Measurements from ENCODE around the gene TBC1D10A.

Gene TBC1D10A

GRCh38 chr22:30326706-30327362 lies at the start of gene TBC1D10A:
TSS of gene TBC1D10A (minus strand) at chr22:30326941. CDS start at chr22:30326881, 60 bp downstream.
- peak; percentile 75 for DNase-seq (ENCODE audit: low read depth, low spot score)

- no peak for DNase-seq (ENCODE audit: low read depth, low spot score)
Observed at GRCh38 chr22:30375312-30375849, 48.6 kb upstream of the TBC1D10A start.

DNA sequence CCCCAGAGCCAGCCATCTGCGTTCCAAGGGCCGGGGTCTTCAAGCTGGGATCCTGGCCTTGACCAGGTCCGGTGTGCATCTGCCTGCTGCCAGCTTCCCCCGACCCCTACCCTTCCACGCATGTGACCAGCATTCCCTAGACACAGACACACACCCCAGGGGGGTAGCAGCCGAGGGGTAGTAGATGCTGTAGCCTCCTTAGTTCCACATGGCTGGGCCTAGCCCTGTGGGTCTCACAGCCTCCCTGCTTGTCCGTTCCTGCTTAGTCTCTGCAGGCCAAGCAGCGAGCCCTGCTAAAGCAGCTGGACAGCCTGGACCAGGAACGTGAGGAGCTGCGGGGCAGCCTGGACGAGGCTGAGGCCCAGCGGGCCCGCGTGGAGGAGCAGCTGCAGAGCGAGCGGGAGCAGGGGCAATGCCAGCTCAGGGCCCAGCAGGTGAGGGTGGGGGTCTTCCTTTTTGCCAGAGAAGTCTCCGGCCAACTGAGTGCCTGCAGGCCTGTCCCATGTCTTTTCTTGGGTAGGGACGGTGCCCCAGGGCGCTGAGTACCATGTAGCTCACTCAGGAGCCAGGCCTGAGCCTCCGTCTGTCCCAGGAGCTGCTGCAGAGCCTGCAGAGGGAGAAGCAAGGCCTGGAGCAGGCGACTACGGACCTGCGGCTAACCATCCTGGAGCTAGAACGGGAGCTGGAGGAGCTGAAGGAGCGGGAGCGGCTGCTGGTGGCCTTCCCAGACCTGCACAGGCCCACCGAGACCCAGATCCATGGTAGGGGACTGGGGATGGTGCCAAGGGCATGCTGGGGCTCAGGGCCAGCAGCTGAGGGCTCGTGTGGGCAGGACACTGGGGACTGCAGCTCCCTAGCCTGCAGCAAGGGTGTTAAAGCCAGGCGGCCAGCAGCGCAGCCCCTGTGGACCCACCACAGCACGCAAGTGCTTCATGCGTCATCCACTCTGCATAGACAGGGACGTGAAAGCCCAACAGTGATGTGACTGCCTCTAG lies 46.9 kb upstream of the TBC1D10A start:
- DNase-seq (ENCODE audit: low read depth, low spot score): no peak

- no peak for DNase-seq (ENCODE audit: low read depth, low spot score)
Observed at GRCh38 chr22:30372915-30373314, 46.2 kb upstream of the TBC1D10A start.

- no peak for DNase-seq (ENCODE audit: low read depth, low spot score)
Observed at GRCh38 chr22:30371981-30372380, 45.2 kb upstream of the TBC1D10A start.

DNA sequence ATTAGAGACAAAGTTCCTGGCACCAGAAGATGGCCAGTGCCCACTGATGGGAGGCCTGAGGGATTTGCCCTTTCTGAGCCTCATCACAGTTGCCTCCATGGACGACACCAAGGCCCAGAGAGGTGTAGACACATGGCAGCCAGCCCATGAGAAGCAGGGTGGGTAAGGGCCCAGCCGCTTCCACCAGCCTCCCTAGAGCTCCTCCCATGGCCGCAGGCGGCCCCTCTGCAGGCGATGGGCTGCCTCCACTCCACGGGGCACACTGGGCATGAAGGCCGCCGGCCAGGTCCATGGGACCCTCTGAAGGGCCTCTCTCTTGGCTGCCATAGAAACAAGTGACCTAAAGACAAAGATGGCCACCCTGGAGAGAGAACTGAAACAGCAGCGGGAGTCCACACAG lies 44.6 kb upstream of the TBC1D10A start:
- no peak for DNase-seq (ENCODE audit: low read depth, low spot score)

DNA sequence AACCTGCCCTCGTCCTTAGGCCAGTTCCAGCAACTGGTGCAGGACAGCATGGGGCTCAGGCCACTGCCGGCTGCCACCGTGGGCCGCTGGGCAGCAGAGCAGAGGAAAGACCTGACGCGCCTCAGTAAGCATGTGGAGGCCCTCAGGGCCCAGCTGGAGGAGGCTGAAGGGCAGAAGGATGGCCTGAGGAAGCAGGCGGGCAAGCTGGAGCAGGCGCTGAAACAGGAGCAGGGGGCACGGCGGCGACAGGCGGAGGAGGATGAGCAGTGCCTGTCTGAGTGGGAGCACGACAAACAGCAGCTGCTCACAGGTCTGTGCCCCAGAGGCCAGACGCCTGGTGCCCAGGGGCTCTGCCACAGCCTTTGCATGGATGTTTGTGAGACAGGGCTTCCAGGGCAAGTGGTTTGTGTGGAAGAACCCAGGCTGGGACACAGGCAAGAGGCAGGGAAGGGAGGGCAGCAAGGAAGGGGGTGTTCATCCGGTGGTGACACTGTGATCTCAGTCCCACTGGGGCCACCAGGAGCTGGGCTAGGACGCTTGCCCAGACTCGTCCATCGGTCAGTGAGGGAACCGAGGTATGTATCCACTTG lies 44.0 kb upstream of the TBC1D10A start:
- DNase-seq (ENCODE audit: low read depth, low spot score): no peak

DNA sequence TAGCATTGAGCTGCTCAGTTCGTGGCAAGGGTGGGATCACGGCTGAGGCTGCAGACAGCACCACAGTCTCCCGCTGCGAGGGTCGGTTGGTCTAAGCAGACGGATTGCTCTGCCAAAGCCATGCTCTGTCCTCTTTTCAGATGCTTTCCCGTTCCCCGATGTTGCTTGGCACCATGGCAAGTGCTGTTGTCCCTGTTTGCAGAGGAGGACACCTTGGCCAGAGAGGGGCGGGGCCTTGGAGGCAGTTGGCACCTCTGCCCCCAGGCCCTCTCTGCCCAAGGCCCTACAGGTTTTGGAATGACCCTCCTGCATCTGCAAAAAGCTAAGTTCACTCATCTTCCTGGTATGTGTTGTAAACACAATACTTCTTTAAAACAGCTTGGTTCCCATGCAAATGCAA lies 41.7 kb upstream of the TBC1D10A start:
- DNase-seq (ENCODE audit: low read depth, low spot score): no peak

DNA sequence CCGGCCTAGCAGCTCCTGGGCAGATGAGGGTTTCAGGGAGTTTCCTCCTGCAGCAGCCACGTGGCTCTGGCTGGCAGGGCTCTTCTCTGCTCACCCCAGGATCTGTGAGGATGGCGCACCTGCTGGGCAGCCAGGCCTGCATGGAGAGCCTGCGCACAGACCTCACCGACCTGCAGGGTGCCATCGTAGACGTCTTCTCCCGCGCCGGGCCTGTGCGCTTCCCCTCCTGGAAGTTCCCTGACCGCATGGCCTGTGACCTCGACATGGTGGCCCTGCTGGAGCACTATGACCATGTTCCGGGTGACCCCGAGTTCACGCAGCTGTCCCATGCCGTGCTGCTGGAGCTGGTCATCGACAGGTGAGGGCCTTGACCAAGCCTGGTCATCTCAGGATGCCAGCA lies 39.1 kb upstream of the TBC1D10A start:
- DNase-seq (ENCODE audit: low read depth, low spot score): no peak

DNA sequence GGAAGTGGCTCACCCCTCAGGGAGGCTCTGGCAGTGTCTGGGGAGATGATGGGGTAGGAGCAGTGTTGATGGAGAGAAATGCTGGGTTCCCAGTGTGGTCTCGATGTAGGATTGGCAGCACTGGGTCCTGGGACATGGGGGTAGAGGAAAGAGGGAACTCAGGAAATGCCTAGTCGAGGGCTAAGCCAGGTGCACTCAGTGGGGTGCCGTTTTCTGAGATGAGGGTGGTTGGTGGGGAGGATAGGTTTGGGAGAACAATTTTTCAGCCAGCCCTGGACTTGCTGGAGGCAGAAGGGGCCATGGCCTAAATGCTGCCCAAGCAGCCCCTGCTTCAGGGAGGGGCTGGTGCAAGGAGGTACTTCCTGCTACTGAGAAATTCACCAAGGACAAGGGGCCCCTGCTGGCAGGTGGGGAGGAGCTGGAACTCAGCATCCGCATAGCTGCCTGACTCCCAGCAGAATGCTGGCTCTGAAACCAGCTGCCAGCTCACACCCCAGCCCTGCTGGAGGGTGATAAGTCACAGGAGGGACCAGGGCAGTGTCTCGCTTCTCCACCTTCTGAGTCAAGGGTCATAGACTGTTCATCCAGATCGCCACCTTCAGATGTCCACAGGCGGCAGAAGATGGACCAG lies 36.0 kb upstream of the TBC1D10A start:
- DNase-seq (ENCODE audit: low read depth, low spot score): peak; percentile 60

- no peak for DNase-seq (ENCODE audit: low read depth, low spot score)
Observed at GRCh38 chr22:30361916-30362650, 35.3 kb upstream of the TBC1D10A start.

DNA sequence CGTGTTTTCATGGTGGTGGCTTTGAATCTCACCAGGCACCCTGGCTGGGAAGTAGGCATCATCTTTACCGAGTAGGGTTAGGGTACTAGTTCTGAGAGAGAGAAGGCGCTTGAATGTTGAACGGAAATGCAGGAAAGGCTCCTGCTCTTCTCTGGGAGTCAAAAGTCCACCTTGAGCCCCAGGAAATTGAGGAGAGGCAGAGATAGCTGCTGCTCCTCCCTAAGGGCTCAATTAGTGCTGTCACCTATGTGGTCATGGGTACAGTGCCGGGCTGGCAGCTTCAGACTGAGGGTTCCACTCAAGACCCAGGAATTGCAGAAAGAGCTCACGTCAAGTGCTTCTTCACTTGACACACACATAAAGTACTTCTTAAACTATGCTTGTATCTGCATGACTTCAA lies 31.8 kb upstream of the TBC1D10A start:
- DNase-seq (ENCODE audit: low read depth, low spot score): no peak

GRCh38 chr22:30357650-30358215 lies 31.0 kb upstream of the TBC1D10A start:
- DNase-seq (ENCODE audit: low read depth, low spot score): no peak

DNA sequence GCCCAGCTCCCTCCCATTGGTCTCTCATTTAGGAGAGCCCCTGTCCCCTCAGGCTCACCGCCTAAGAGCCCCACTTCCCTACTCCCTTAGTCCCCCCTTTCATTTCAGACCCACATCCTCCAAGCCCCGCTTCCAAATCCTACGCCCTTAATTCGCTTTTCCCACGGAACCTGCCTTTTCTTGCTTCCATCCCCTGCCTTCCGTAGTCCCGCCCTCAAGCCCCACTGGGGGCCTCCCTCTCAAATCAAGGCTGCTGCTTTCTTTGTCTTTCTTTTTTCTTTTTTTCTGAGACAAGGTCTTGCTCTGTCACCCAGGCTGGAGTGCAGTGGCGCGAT lies 30.5 kb upstream of the TBC1D10A start:
- no peak for DNase-seq (ENCODE audit: low read depth, low spot score)

- peak; percentile 65 for DNase-seq (ENCODE audit: low read depth, low spot score)
Observed at GRCh38 chr22:30356449-30357235, 29.9 kb upstream of the TBC1D10A start, which contains the start of the genes CCDC157 and SF3A1. TSS of gene CCDC157 (plus strand) at chr22:30357007. CDS start at chr22:30366001, 8,994 bp downstream. TSS of gene SF3A1 (minus strand) at chr22:30356894. CDS start at chr22:30356792, 102 bp downstream.

DNA sequence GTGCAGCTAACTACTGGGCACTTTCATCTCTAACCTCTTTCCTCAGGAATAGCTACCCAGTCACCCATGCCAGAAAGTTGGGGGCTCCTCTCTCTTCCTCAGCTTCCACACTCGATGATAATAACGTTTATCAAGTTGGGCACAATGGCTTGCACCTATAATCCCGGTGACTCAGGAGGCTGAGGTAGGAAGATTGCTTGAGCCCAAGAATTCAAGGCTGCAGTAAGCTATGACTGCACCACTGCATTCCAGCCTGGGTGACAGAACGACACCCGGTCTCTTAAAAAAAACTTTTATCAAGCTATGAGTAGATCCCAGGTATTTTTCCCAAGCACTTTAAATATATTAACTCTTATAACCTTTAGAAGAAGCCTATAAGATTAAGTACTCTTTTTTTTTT lies 27.9 kb upstream of the TBC1D10A start:
- DNase-seq (ENCODE audit: low read depth, low spot score): no peak

DNA sequence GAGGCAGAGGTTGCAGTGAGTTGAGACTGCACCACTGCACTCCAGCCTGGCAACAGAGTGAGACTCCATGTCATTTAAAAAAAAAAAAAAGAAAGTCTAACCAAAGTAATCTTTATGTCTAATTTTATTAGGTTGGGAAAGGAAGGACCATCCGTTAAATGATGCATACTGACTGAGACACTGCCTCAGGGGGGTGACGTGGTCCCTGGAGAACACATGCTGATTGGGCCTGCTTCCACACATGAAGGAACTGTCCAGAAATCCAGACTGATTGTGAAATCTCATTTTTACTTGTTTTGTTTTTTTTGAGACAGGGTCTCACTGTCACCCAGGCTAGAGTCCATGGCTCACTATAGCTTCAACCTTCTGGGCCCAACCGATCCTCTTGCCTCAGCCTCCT lies 24.5 kb upstream of the TBC1D10A start:
- no peak for DNase-seq (ENCODE audit: low read depth, low spot score)

GRCh38 chr22:30348809-30349208 lies 22.1 kb upstream of the TBC1D10A start:
- no peak for DNase-seq (ENCODE audit: low read depth, low spot score)

DNA sequence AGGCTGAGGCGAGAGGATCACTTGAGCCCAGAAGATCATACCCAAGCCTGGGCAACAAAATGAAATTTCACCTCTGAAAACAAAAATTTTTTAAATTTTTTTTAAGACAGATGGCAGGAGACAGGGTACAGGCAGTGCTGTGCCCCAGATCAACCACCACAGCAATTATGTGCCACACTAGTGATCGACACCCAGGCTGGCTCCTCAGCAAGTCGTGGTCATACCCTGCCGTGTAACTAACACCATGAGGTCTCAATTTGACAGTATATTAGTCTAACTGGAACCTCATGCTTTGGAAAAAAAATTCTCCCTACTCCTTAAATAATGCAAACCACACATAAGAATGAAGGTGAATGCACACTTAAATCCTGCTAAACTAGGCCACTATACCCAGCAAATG lies 21.7 kb upstream of the TBC1D10A start:
- DNase-seq (ENCODE audit: low read depth, low spot score): no peak
